Urinary bladder (tissue), 4 donors: ENCODE measurements around the gene USP2. TPM values are rescaled to one million over a fixed set of nuclear protein-coding genes. Genes with fewer than 3 reads are reported as not detected.
A peak's percentile ranks its signal among the peaks of the same experiment; 100 is the strongest.

Source experiments
- DNase-seq: peaks from one replicate; pipeline ENCODE4 v3.0.0-alpha.2; 2015; ENCODE audit errors: extremely low spot score
- H3K27ac ChIP-seq: one replicate; pipeline ENCODE4 v1.5.1; 2013; ENCODE audit warnings: low read depth, mild to moderate bottlenecking, moderate library complexity
- H3K36me3 ChIP-seq: one replicate; pipeline ENCODE4 v1.6.1; 2013; ENCODE audit warnings: mild to moderate bottlenecking, moderate library complexity; ENCODE audit not compliant: insufficient read depth
- H3K4me1 ChIP-seq: one replicate; pipeline ENCODE4 v1.6.1; 2013; ENCODE audit warnings: mild to moderate bottlenecking, moderate library complexity; ENCODE audit not compliant: insufficient read depth
- H3K4me3 ChIP-seq: one replicate; pipeline ENCODE4 v1.5.1; 2013; ENCODE audit warnings: low read depth, low read length
- WGBS: extraction: QIAGEN DNeasy Blood & Tissue Kit; methylation state at CpG from one replicate; pipeline ENCODE4 v1.1.7; 2013; 5-methylcytosine and 5-hydroxymethylcytosine counted together
- polyA plus RNA-seq: library from polyadenylated mRNA; stranded (reverse); fragments of 200-250 nt; gene quantifications from one replicate; pipeline ENCODE4 v1.2.3, GENCODE V29; 2013
- total RNA-seq: library from RNA; depleted of rRNA; stranded (reverse); fragments of >200 nt; gene quantifications from one replicate; pipeline ENCODE4 v1.2.3, GENCODE V29; 2014
- donor health status: healthy with polysubstance abuse.
- donor health status: healthy.

The USP2 gene
- total and polyA plus RNA-seq, 2 donors, result 1.1 to 4.8 TPM

GRCh38 chr11:119369132-119369925, 12.2 kb downstream of the USP2 start:
- no peaks in the 10 kb centered on the region for H3K36me3 ChIP-seq
- no peak for DNase-seq
- H3K27ac ChIP-seq, result peak overlapping the region; percentile 84
- no peaks in the 10 kb centered on the region for H3K4me1 ChIP-seq
- no peak overlapping the region for H3K4me3 ChIP-seq
- whole genome bisulfite sequencing, result 72% methylated on average over 13 of the region's 13 CpGs

DNA sequence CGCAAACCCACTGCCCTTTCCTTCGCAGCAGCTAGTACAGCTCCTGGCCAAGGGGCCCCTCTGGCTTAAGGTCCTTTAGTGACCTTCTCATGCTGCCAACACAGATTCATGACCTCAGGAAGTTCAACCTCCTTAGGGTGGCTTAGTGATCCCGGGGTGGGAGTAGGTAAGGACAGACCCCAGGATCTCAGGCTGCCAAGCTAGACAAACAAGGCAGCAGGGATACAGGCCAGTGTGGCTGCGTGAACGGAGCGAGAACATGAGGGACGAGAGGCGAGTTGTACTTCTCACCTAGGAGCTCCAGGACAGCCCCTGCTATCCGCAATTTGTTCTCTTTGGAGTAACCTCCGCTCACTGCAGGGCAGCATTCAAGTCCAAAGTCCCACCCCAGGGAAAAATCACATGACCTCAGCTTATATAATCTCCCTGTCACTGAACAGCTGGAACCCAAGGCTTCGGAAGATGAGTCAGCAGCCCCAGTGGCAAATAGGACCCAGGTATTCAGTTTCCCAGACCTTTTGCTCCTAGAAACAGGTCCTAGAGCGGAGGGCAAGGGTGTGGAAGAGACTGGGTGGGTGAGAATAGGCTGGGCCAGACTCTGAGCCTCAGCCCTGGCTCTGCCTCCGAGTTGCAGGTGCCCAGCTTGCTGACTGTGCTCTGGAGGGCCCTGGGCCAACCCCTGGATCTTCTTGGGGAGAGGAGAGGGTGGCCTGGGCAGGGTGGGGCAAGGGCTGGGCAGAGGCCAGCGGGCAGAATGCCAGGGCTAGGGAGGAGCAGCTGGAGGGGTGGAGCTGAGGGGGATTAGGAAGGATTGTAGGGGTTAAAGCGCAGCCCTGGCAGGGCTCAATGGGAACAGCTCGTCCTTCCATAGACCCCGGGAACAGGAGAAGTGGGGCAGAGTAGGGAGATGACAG, 13.1 kb downstream of the USP2 start:
- H3K4me1 ChIP-seq, result no peaks in the 10 kb centered on the region
- H3K36me3 ChIP-seq, result no peaks in the 10 kb centered on the region
- no peak for DNase-seq
- no peak overlapping the region for H3K4me3 ChIP-seq
- H3K27ac ChIP-seq, result peak overlapping the region; percentile 84
- 36% methylated on average over 17 of the region's 17 CpGs for WGBS

- H3K4me1 ChIP-seq, result no peaks in the 10 kb centered on the region
- no peaks in the 10 kb centered on the region for H3K36me3 ChIP-seq
- 39% methylated on average over 9 of the region's 9 CpGs for WGBS
- peak overlapping the region; percentile 30 for H3K27ac ChIP-seq
- H3K4me3 ChIP-seq, result no peak overlapping the region
- no peak for DNase-seq
Measured at GRCh38 chr11:119367661-119368120, 13.8 kb downstream of the USP2 start.

- WGBS, result 48% methylated on average over 11 of the region's 11 CpGs
- no peak for DNase-seq
- Histone ChIP-seq H3K36me3 (no peaks in the 10 kb centered on the region), H3K4me3 (no peak overlapping the region), H3K27ac (peak overlapping the region; percentile 62), H3K4me1 (no peaks in the 10 kb centered on the region)
Measured at GRCh38 chr11:119366690-119367620, 14.5 kb downstream of the USP2 start.

- Histone ChIP-seq H3K27ac (no peak overlapping the region), H3K4me1 (no peaks in the 10 kb centered on the region), H3K4me3 (no peak overlapping the region), H3K36me3 (no peaks in the 10 kb centered on the region)
- WGBS, result 43% methylated on average over 6 of the region's 6 CpGs
- no peak for DNase-seq
Measured at GRCh38 chr11:119365071-119365591, 16.4 kb downstream of the USP2 start.

DNA sequence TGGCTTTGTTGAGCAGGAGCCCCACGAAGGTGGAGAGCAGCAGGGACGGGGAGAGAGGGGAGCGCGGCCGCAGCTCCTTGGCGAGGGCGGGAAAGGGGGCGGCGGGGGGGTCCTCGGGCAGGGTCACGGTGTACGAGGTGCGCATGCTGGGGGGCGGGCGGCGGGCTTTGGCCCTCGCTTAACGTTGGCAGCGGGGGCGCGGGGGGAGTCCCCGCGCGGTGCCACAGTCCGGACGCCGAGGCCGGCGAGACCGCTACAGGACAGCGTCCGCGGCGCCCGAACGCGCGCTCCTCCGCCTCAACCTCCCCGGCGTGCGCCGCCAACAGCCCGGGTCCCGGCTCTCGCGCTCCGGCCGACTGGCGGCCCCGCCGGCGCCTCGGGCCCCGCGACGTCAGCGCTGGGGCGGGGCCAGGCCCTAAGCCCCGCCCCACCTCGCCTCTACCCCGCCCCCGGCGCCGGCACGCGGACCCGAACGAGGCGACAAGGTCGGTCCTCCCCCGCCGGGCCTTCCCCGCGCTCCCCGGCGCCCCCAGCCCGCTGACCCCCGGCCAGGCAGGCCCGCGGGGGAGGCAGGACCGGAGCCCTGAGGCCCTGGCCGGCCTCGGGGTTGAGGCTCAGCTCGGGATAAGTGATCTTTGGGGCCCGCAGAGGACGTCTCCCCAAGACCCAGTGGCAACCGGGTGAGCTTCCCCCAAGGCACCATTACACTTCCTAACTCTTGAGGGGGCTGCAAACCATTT, 17.5 kb downstream of the USP2 start:
- DNase-seq, result no peak
- peak overlapping the region; percentile 51 for H3K4me3 ChIP-seq
- no peaks in the 10 kb centered on the region for H3K4me1 ChIP-seq
- no peaks in the 10 kb centered on the region for H3K36me3 ChIP-seq
- WGBS, result 3% methylated on average over 87 of the region's 88 CpGs
- H3K27ac ChIP-seq, result peak overlapping the region; percentile 42

DNA sequence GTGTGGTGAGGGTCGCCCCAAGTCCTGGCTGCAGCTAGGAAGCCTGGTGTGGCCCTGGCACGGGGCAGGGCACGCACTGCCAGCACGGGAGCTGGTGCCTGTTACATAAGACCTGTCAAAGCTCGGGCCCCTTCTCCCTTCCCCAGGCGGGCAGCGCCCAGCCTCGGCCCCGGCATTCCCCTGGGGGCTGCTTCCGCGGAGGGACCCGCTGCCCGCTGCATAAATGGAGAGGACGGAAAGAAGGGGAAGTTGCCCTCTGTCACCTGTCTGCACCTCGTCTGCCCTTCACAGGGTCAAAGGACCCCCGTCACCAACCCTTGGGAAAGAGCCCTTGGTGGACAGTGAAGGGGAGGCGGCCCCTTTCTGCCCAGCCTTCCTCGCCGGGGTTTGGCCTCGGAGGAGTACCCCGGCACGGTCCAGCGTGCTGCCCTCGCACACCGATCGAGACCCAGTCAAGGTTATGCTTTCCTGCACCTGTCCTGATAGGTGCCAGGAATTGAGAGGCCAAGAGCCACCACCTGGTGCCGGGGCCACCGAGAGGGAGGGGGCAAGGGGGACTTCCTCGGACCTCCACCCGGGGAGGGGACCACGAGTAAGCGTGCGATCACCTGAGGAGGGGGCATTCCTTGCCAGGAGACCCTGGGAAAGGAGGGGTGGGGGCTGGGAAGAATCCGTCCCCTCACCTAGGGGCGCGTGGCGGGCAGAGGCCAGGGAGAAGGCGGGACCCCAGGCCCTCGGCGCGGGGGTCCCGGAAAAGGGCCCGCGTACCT, 18.2 kb downstream of the USP2 start:
- no peaks in the 10 kb centered on the region for H3K4me1 ChIP-seq

GRCh38 chr11:119362741-119363080, 18.8 kb downstream of the USP2 start:
- H3K4me1 ChIP-seq, result no peaks in the 10 kb centered on the region
- no peak overlapping the region for H3K27ac ChIP-seq
- no peak for DNase-seq
- 96% methylated on average over 5 of the region's 5 CpGs for WGBS
- no peaks in the 10 kb centered on the region for H3K36me3 ChIP-seq
- H3K4me3 ChIP-seq, result peak overlapping the region; percentile 51

More for the DNA sequence above, 18.2 kb downstream of the USP2 start:
- Histone ChIP-seq H3K36me3 (no peaks in the 10 kb centered on the region), H3K4me3 (peak overlapping the region; percentile 51), H3K27ac (peak overlapping the region; percentile 42)
- WGBS, result 63% methylated on average over 44 of the region's 44 CpGs
- DNase-seq, result no peak

GRCh38 chr11:119361941-119362725, 19.4 kb downstream of the USP2 start:
- DNase-seq, result no peak
- H3K27ac ChIP-seq, result no peak overlapping the region
- H3K4me3 ChIP-seq, result no peak overlapping the region
- H3K36me3 ChIP-seq, result no peaks in the 10 kb centered on the region
- 85% methylated on average over 11 of the region's 11 CpGs for WGBS
- H3K4me1 ChIP-seq, result no peaks in the 10 kb centered on the region

GRCh38 chr11:119361056-119361787, 20.3 kb downstream of the USP2 start:
- H3K4me1 ChIP-seq, result no peaks in the 10 kb centered on the region
- H3K4me3 ChIP-seq, result no peak overlapping the region
- 38% methylated on average over 8 of the region's 8 CpGs for WGBS
- H3K27ac ChIP-seq, result no peak overlapping the region
- no peaks in the 10 kb centered on the region for H3K36me3 ChIP-seq
- no peak for DNase-seq
